Ectodermal cell (in vitro differentiated cells): ENCODE results near the gene RASSF8.

Experiments used
- H3K27ac ChIP-seq: 2 replicates; pipeline ENCODE4 v1.7.0; 2013; ENCODE audit warnings: mild to moderate bottlenecking, low read depth, low read length; ENCODE audit not compliant: insufficient read depth, poor library complexity, severe bottlenecking
- H3K27me3 ChIP-seq: 2 replicates; pipeline ENCODE4 v1.7.0; 2013; ENCODE audit warnings: mild to moderate bottlenecking, low read length; ENCODE audit not compliant: insufficient read depth, control insufficient read depth, poor library complexity, severe bottlenecking
- H3K36me3 ChIP-seq: one replicate; pipeline ENCODE4 v1.7.0; 2013; ENCODE audit warnings: low read length; ENCODE audit not compliant: control insufficient read depth, insufficient read depth
- H3K4me1 ChIP-seq: one replicate; pipeline ENCODE4 v1.7.0; 2013; ENCODE audit warnings: low read length; ENCODE audit not compliant: control insufficient read depth, insufficient read depth
- H3K4me3 ChIP-seq: 2 replicates; pipeline ENCODE4 v1.7.0; 2013; ENCODE audit warnings: low read depth, low read length, control low read depth; ENCODE audit not compliant: insufficient read depth
- H3K9me3 ChIP-seq: 2 replicates; pipeline ENCODE4 v1.7.0; 2013; ENCODE audit warnings: mild to moderate bottlenecking, low read length, moderate library complexity; ENCODE audit not compliant: control insufficient read depth
- WGBS, 2 experiments: methylation state at CpG; one replicate each; pipeline ENCODE4 v1.1.7; 2013; ENCODE audit warnings: missing lambda C conversion rate in 2 of 2; 5-methylcytosine and 5-hydroxymethylcytosine counted together

RASSF8 gene

DNA sequence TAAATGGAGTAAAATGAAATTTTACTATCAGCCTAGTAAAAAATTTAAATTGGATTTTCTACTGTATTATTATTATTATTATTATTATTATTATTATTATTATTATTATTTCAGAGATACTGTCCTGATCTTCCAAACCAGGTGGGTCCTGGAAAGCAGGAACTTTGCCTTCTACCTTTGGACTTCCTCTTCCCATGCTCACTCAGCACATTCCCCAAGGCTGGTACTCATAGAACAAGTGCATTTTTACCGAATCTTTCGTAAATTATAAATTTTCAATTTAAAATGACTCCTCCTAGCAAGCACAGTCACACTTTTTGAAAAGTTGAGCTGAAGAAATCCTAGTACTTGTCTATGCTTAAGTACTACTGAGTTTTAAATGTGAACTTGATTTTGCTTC lies 136.7 kb downstream of the RASSF8 start:
- no peaks in the 10 kb centered on the region for H3K4me1 ChIP-seq
- H3K36me3 ChIP-seq: no peaks in the 10 kb centered on the region
- WGBS, 2 experiments: 94 to 100% methylated on average over 2 of the region's 2 CpGs
- H3K4me3 ChIP-seq: no peak overlapping the region
- H3K9me3 ChIP-seq: no peaks in the 10 kb centered on the region
- no peaks in the 10 kb centered on the region for H3K27me3 ChIP-seq
- no peak overlapping the region for H3K27ac ChIP-seq

DNA sequence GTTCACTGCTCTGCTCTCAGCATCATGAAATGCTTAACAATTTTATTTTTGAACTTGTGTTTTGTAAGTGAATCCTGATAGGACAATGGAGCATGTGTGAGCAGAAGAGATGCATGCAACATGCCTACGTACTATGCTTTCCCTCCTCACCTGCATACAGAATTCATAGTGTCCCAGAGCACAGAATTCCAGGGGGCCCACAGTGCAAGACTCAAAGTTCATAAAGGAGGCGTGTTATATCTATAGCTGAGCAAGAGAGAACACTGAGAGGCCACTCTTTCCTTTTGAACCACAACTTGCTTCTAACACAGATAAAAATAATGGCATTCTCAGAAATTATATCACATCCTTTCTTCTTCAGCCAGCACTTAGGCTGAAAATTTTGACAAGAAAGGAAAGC lies 137.6 kb downstream of the RASSF8 start:
- Histone ChIP-seq H3K9me3 (no peaks in the 10 kb centered on the region), H3K36me3 (no peaks in the 10 kb centered on the region), H3K27ac (no peak overlapping the region), H3K4me1 (no peaks in the 10 kb centered on the region), H3K4me3 (no peak overlapping the region), H3K27me3 (no peaks in the 10 kb centered on the region)
- WGBS, 2 experiments: 89 to 94% methylated on average over 2 of the region's 2 CpGs

DNA sequence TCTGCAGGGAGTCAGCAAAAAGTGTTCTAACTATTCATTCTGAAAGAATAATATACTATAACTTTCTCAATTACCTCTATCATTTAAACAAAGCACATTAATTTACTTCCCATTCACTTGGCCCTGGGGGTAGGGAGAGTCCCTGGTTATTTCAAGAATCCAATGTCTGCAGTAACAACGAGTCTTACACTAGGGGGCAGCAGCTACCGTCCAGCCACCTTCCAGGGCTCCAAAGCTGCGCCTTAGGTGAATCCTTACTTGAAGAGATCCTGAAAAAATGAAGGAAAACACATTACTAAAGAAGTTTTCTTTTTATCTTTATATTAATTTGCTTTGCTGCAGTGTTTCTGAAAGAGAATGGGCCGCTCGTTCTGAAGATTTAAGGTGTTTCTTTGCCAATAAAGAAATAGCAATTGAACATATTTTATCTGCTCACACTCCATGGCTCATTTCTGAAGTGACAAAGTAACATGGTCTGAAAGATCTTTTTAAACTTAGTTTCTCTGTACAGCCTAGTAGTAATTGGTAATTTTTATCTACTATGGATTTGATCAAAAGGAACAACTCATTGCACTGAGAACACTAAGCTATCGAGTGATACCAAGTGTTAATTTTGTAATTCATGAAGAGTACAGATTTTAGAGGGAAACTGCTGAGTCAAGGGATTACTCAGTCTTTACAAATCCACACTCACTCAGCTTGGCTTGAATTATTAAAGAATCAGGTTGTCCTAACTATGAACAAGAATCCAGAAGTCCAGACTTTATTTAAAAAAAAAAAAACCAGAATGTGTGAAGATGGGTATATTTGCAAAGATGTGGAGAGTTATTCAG lies 138.8 kb downstream of the RASSF8 start:
- Histone ChIP-seq H3K27me3 (no peaks in the 10 kb centered on the region), H3K4me1 (no peaks in the 10 kb centered on the region), H3K9me3 (no peaks in the 10 kb centered on the region), H3K27ac (no peak overlapping the region), H3K36me3 (no peaks in the 10 kb centered on the region), H3K4me3 (no peak overlapping the region)
- WGBS, 2 experiments: 25 to 29% methylated on average over 4 to 6 of the region's 6 CpGs

DNA sequence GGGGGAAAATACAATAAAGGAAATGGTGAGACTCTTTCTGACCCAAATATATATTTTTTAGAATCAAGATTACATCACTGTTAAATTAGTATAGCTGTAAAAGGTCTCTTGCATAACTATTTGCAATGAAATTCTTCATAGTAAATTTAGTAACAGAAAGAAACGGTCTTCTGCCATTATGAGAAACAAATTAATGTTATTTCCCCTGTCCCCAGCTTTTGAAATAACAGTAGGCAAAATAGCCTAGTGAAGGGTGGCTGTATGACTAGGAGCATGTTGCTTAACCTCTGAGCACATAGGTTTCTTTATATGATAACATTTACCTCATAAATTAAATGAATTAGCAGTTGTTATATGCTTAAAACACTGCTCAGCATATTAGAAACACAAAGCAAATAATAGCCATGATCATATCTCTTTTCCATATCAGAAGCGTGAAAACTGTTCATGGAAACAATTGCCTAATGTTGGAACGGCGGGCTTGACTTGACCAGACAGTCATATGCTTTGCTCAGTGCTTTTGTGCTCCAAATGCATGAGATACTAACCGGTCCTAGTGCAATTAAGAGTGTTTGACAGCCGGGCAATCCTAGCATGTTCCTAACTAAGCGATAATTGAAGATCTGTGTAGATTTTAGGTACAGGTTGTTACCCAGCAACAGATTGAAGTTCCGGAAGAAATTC lies 142.3 kb downstream of the RASSF8 start:
- WGBS, 2 experiments: 91 to 95% methylated on average over 7 to 8 of the region's 8 CpGs
- no peak overlapping the region for H3K27ac ChIP-seq
- no peaks in the 10 kb centered on the region for H3K4me1 ChIP-seq
- H3K4me3 ChIP-seq: no peak overlapping the region
- no peaks in the 10 kb centered on the region for H3K9me3 ChIP-seq
- no peaks in the 10 kb centered on the region for H3K36me3 ChIP-seq
- H3K27me3 ChIP-seq: no peaks in the 10 kb centered on the region

DNA sequence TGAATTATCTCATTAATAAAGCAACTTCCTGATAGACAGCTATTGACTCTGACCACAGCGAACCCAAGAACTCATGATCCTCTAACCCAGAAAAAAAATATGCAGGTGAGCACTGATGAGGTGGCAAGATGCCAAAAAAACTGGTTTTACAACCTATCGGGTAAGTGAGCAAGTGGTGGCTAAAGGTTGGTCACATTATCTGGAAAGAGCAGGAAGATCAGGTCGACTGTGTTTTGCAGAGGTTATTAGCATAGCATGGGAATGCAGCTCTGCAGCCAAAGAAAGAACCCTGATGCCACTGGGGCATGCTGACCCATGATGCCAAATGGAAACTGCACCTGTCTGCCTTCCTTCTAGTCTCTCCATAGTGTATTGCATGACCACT lies 142.9 kb downstream of the RASSF8 start:
- no peaks in the 10 kb centered on the region for H3K4me1 ChIP-seq
- H3K4me3 ChIP-seq: no peak overlapping the region
- H3K36me3 ChIP-seq: no peaks in the 10 kb centered on the region
- no peak overlapping the region for H3K27ac ChIP-seq
- H3K9me3 ChIP-seq: no peaks in the 10 kb centered on the region
- WGBS, 2 experiments: 86 to 87% methylated on average over 3 of the region's 3 CpGs
- no peaks in the 10 kb centered on the region for H3K27me3 ChIP-seq

DNA sequence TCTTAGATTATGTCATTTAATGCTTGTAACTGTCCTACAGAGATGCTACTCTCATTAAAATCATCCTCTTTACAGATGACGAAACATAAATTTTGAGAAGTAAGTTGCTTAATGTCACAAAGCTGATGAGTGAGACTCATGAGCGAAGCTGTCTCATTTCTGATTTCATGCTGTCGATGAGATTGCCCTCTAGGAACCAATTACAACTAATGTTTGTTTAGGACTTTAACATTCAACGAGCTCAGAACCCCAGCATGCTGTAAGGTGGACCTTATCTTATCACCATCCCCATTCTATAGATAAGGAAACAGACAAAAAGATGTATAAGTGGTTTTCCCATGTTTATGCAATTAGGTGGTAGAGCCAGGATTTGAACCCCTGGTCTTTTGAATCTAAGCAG lies 143.3 kb downstream of the RASSF8 start:
- Histone ChIP-seq H3K4me1 (no peaks in the 10 kb centered on the region), H3K27me3 (no peaks in the 10 kb centered on the region), H3K36me3 (no peaks in the 10 kb centered on the region), H3K9me3 (no peaks in the 10 kb centered on the region), H3K4me3 (no peak overlapping the region), H3K27ac (no peak overlapping the region)
- WGBS, 2 experiments: 86 to 92% methylated on average over 4 of the region's 4 CpGs

DNA sequence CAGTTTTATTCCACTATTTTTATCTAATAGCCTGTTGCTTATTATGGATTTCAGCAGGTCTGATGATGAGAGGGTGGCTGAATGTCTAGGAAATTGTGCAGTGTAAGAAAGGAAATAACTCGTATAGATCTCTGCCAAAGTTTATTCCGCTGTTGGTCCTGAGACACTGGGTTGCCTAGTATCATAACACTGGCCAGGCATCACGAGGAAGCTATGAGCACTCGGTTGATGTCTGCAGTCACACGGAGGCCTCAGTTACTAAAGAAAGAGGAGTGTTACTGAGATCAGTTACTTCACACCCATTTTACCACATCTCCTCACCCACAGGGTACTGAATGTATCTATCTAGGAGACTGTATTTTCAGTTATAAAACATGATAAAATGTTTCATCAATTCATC lies 144.5 kb downstream of the RASSF8 start:
- WGBS, 2 experiments: 92 to 94% methylated on average over 5 of the region's 5 CpGs
- no peaks in the 10 kb centered on the region for H3K9me3 ChIP-seq

DNA sequence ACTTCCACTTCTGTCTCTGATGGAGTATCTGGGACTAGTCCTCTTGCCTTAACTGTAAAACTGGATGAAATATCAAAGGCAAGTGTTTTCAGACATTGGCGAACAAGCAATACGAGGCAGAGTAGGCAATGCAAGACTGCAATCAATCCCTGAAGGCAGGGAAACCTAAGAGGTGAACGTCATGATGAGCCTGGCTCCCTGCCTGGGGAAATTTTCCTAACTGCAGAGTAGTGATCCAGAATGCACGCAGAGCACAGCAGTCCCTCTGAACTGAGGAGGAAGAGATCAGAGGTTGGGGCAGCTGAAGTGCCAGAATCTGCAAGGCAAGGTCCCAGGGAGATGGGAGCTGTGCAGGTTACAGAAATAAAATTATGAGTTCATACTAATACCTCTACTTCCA lies 147.9 kb downstream of the RASSF8 start:
- Histone ChIP-seq H3K4me1 (no peaks in the 10 kb centered on the region), H3K9me3 (no peaks in the 10 kb centered on the region), H3K27me3 (no peaks in the 10 kb centered on the region), H3K36me3 (no peaks in the 10 kb centered on the region), H3K27ac (no peak overlapping the region), H3K4me3 (no peak overlapping the region)
- WGBS, 2 experiments: 66 to 70% methylated on average over 4 of the region's 4 CpGs

More for the DNA sequence above, 144.5 kb downstream of the RASSF8 start:
- no peak overlapping the region for H3K4me3 ChIP-seq
- no peaks in the 10 kb centered on the region for H3K36me3 ChIP-seq
- no peaks in the 10 kb centered on the region for H3K4me1 ChIP-seq
- no peak overlapping the region for H3K27ac ChIP-seq
- no peaks in the 10 kb centered on the region for H3K27me3 ChIP-seq

DNA sequence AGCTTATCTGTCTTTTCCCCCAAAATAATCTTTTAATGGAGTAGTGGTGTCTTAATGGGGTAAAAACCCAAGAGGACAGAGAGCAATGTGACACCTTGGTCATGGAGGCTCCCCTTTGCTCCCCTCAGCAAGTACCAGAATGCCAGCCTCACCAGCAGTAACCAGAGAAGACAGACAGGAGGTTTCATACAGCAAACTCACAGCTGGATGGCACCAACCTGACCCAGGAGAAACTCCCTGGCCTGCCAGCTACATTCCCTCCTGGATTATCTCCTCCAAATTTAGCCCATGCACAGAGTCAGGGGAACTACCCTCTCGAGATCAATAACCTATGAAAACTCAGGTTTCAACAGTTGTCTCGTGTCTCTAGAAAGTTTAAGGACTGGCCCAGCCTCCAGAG lies 150.4 kb downstream of the RASSF8 start:
- no peak overlapping the region for H3K27ac ChIP-seq
- H3K36me3 ChIP-seq: no peaks in the 10 kb centered on the region
- H3K4me3 ChIP-seq: no peak overlapping the region
- 87 to 93% methylated on average over 2 of the region's 2 CpGs for WGBS, 2 experiments
- H3K9me3 ChIP-seq: no peaks in the 10 kb centered on the region
- peaks cover 18% of the 10 kb centered on the region for H3K27me3 ChIP-seq
- H3K4me1 ChIP-seq: peaks cover 15% of the 10 kb centered on the region

DNA sequence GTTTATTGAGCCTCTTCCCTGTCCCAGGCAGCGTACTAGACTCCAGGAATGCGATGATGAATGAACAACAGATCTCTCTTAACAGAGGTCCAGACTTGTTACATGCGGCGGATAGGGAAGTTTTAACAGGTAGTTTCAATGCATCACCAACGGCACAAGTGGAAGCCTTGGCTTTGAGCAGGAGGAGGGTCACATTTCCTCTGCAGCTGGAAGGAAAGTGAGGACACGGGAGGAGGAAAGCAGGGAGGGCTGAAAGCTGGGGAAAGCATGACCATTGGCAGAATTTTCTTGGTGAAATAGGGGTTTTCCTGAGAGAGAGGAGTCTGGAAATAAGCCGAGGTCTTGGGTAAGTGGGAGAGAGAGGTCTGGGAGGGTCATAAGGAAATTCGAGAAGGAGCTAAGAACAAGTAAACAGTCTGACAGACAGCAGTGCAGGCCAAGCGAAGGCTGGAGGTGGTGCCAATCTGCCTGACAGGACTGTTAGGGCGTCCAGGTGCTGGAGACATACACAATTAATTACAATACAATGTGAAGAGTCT lies 150.9 kb downstream of the RASSF8 start:
- Histone ChIP-seq H3K4me1 (peaks cover 15% of the 10 kb centered on the region), H3K36me3 (no peaks in the 10 kb centered on the region)
- WGBS, 2 experiments: 70 to 71% methylated on average over 10 of the region's 10 CpGs

More for the DNA sequence above, 150.9 kb downstream of the RASSF8 start:
- Histone ChIP-seq H3K27ac (no peak overlapping the region), H3K27me3 (peaks cover 21% of the 10 kb centered on the region), H3K4me3 (no peak overlapping the region), H3K9me3 (no peaks in the 10 kb centered on the region)
